Subcutaneous adipose tissue (tissue), 4 donors: Measurements from ENCODE around the gene RHBDF1. TPM values are rescaled to one million over a fixed set of nuclear protein-coding genes. Genes with fewer than 3 reads are reported as not detected.

Experiments
- total RNA-seq, 4 donors: library from RNA; depleted of rRNA; stranded (reverse); fragments of >200 nt; gene quantifications; one replicate each; pipeline ENCODE4 v1.1.0, GENCODE V29; 2016
- TF ChIP-seq, protein P1 (sequence below): fragments of 450-650 bp; IDR thresholded peaks from one replicate; pipeline ENCODE4 v1.5.1; 2016; ENCODE audit warnings: low read depth, mild to moderate bottlenecking, control low read depth, antibody characterized with exemption, moderate library complexity

RHBDF1 gene
- total RNA-seq, 4 donors from 2014 or later: 17.2 to 72.7 (median 27.9) TPM

DNA sequence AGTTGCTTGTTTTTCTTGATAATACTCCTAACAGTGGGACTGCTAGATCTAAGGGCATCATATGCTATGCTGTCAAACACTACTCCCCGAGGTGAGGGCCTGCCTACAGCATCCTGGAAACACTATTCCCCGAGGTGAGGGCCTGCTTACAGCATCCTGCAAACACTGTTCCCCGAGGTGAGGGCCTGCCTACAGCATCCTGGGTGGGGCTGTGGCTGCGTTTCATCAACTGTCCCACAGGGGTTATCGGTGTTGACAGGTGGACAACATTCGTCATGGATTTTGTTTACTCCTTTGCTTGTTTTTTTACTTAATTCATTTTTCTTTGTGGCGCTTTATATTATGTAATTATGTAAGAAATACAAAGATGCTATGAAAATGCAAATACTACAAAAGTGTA lies 43.6 kb upstream of the RHBDF1 start:
- TF ChIP-seq, protein P1, sequence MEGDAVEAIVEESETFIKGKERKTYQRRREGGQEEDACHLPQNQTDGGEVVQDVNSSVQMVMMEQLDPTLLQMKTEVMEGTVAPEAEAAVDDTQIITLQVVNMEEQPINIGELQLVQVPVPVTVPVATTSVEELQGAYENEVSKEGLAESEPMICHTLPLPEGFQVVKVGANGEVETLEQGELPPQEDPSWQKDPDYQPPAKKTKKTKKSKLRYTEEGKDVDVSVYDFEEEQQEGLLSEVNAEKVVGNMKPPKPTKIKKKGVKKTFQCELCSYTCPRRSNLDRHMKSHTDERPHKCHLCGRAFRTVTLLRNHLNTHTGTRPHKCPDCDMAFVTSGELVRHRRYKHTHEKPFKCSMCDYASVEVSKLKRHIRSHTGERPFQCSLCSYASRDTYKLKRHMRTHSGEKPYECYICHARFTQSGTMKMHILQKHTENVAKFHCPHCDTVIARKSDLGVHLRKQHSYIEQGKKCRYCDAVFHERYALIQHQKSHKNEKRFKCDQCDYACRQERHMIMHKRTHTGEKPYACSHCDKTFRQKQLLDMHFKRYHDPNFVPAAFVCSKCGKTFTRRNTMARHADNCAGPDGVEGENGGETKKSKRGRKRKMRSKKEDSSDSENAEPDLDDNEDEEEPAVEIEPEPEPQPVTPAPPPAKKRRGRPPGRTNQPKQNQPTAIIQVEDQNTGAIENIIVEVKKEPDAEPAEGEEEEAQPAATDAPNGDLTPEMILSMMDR: no peak

- TF ChIP-seq, protein P1: no peak
These were observed 41.9 kb upstream of the RHBDF1 start for GRCh38 chr16:114327-114726.

DNA sequence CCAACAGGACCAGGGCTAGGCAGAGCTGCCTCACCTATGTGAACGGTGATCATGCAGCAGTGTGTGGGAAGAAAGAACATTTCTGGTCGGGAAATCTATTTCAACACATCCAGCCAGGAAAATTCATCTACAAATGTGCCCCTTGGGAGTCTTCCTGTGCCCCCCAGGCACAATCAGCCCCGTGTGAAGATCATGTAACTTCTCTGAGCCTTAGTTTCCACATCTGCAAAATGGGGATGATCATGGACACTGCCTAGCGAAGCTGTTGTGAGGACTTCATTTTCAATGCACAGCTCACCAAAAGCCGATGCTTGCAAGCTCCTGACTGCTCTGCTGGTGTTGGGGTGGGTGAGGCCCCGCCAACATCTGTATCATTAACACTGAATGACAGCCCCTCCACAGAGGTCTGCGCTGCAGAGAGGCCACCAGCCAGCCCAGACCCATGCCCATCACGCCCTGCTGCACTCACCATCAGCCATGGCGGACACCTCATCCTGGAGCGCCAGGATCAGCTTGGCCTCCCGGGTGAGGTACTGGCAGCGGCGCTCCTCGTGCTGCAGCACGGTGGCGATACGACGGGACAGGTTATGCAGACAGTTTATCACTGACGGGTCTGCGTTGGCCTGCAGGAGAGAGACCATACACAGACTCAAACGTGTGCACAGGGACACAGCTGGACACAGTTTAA lies 39.9 kb upstream of the RHBDF1 start:
- TF ChIP-seq, protein P1: no peak

- TF ChIP-seq, protein P1: no peak
These were observed 34.3 kb upstream of the RHBDF1 start for GRCh38 chr16:106623-107324.

- TF ChIP-seq, protein P1: no peak
These were observed 33.1 kb upstream of the RHBDF1 start for GRCh38 chr16:105521-105920.

DNA sequence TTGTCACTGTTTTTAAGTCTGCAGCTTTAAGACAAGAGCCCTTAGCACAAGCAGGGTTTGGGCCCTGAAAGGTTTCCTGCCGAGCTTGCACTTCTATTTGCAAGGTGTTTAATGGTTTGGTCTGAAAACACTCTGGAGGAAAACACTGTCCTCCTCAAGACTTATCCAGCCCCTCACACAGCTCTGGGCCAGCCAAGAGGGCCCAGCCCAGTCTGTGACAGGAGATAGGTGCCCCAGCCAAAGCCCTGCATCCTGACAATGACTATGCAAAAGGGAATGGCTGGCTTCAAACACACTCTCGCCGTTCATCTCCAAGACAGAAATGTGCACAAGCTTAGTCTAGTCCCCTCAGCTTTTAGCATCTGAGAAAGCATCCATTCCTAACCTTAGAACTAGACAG lies 32.5 kb upstream of the RHBDF1 start:
- TF ChIP-seq, protein P1: no peak

- TF ChIP-seq, protein P1: no peak
These were observed 31.9 kb upstream of the RHBDF1 start for GRCh38 chr16:104355-104754.
